T-helper 2 cell treated with Interferon-gamma antibody and Interleukin-4, amounts not matched to agents 5 μg/mL and 100 μg/mL, for 36 hours (primary cell): Measurements from ENCODE around the gene DEFB115.
"Not testable (repeated sequence)": the region's sequence is repeated elsewhere in the genome, so short reads cannot be mapped to it uniquely, and the experiment has no call there.

Source experiments
- DNase-seq: peaks from one replicate; pipeline ENCODE4 v3.0.0; 2021; ENCODE audit warnings: low spot score
- H3K27ac Mint-ChIP-seq: one replicate; pipeline ENCODE4 v1.8.0; 2021; ENCODE audit warnings: mild to moderate bottlenecking, mixed read lengths
- H3K27me3 Mint-ChIP-seq: one replicate; pipeline ENCODE4 v1.8.0; 2021; ENCODE audit warnings: low read depth, mixed read lengths
- H3K36me3 Mint-ChIP-seq: one replicate; pipeline ENCODE4 v1.8.0; 2021; ENCODE audit warnings: low read depth, mixed read lengths
- H3K4me1 Mint-ChIP-seq: one replicate; pipeline ENCODE4 v1.8.0; 2021; ENCODE audit warnings: low read depth, mixed read lengths
- H3K4me3 Mint-ChIP-seq: one replicate; pipeline ENCODE4 v1.8.0; 2022; ENCODE audit warnings: mild to moderate bottlenecking, moderate library complexity, mixed read lengths
- H3K9me3 Mint-ChIP-seq: one replicate; pipeline ENCODE4 v1.8.0; 2021; ENCODE audit warnings: mixed read lengths

Gene DEFB115, protein sequence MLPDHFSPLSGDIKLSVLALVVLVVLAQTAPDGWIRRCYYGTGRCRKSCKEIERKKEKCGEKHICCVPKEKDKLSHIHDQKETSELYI

DNA sequence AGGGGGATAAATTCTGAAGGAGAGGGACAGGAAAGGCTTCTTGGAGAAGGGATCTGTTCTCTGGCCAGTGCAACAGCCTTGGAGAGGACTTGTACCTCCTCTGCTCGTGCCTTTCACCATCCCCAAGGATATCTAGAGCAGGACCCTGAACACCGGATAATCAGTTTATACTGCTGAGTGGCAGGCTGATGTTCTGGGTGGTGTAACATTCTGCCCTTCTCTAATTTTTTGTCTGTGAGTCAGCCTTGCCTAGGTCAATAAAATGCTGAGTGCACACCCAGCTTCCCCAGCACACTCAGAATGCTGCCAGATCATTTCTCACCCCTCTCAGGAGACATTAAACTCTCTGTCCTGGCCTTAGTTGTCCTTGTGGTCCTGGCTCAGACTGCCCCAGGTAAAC, at the start of gene DEFB115:
TSS of gene DEFB115 (plus strand) at position 301 of the 400 bp plus-strand sequence. CDS start at position 301, 0 bp downstream.
- Mint-ChIP-seq H3K4me1 (no peaks in the 10 kb centered on the region), H3K9me3 (peaks cover 64% of the 10 kb centered on the region), H3K36me3 (no peaks in the 10 kb centered on the region), H3K27me3 (no peaks in the 10 kb centered on the region), H3K27ac (no peak within 1 kb of the TSS), H3K4me3 (no peak within 1 kb of the TSS)
- no peak for DNase-seq

DNA sequence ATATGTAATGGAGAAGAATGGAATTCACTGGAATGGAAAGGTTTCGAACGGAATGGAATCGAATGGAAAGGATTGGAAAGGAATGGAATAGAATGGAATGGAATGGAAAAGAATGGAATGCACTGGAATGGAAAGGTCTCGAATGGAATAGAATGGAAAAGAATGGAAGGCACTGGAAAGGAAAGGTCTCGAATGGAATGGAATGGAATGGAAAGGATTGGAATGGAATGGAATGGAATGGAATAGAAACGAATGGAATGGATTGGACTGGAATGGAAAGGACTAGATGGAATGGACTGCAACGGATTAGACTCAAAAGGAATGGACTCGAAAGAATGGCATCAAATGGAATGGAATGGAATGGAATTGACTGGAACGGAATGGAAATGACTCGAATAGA, 20.5 kb upstream of the DEFB115 start:
- no peak for DNase-seq
- H3K4me3 Mint-ChIP-seq = no peak overlapping the region
- H3K36me3 Mint-ChIP-seq = no peaks in the 10 kb centered on the region
- no peaks in the 10 kb centered on the region for H3K9me3 Mint-ChIP-seq
- H3K4me1 Mint-ChIP-seq = no peaks in the 10 kb centered on the region
- H3K27me3 Mint-ChIP-seq = no peaks in the 10 kb centered on the region
- H3K27ac Mint-ChIP-seq = no peak overlapping the region

DNA sequence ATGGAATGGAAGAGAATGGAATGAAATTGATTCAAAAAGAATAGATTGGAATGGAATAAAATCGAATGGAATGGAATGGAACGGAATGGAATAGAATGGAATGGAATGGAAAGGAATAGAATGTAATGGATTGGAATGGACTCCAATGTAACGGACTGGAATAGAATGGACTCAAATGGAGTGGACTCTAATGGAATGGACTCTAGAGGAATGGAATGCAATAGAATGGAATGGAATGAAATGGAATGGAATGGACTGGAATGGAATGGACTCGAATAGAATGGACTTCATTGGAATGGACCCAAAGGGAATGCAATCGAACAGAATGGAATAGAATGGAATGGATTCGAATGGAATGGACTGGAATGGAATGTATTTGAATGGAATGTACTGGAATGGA, 19.7 kb upstream of the DEFB115 start:
- H3K36me3 Mint-ChIP-seq = no peaks in the 10 kb centered on the region
- no peaks in the 10 kb centered on the region for H3K4me1 Mint-ChIP-seq
- H3K27me3 Mint-ChIP-seq = no peaks in the 10 kb centered on the region
- H3K27ac Mint-ChIP-seq = no peak overlapping the region
- no peak for DNase-seq
- H3K9me3 Mint-ChIP-seq = no peaks in the 10 kb centered on the region
- no peak overlapping the region for H3K4me3 Mint-ChIP-seq

DNA sequence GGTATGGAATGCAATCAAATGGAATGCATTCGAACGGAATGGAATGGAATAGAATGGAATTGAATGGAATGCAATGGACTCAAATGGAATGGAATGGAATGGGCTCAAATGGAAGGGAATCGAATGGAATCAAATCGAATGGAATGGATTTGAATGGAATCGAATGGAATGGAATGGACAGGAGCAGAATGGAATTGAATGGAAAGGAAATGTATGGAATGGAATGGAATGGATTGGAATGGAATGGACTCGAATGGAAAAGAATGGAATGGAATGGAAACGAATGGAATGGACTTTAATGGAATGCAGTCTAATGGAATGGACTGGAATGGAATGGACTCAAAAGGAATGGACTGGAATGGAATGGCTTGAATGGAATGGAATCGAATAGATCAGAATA, 18.3 kb upstream of the DEFB115 start:
- Mint-ChIP-seq H3K36me3 (no peaks in the 10 kb centered on the region), H3K27me3 (no peaks in the 10 kb centered on the region), H3K27ac (no peak overlapping the region), H3K9me3 (no peaks in the 10 kb centered on the region), H3K4me1 (no peaks in the 10 kb centered on the region), H3K4me3 (no peak overlapping the region)
- DNase-seq = no peak

DNA sequence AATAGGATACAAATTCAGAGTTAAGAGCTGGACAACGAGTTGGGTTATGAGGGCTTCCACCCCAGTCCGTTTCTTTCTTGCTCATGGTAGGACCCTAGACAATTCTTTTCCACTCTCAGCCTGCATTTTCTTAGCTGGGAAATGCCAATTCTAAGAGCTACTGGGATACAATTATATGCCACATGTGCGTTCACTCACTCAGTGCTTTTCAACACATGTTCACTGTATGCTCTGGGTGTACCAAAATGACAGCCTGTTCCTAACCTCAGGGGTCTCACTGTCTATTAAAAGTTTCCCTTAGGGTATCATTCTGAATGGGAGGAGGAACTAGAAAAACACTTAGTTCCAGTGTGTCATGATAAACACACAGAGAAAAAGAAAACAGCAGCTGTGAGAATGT, 505 bp upstream of the DEFB115 start:
- Mint-ChIP-seq H3K4me1 (no peaks in the 10 kb centered on the region), H3K9me3 (peaks cover 66% of the 10 kb centered on the region), H3K36me3 (no peaks in the 10 kb centered on the region), H3K27ac (no peak overlapping the region), H3K4me3 (no peak overlapping the region), H3K27me3 (no peaks in the 10 kb centered on the region)
- no peak for DNase-seq

DNA sequence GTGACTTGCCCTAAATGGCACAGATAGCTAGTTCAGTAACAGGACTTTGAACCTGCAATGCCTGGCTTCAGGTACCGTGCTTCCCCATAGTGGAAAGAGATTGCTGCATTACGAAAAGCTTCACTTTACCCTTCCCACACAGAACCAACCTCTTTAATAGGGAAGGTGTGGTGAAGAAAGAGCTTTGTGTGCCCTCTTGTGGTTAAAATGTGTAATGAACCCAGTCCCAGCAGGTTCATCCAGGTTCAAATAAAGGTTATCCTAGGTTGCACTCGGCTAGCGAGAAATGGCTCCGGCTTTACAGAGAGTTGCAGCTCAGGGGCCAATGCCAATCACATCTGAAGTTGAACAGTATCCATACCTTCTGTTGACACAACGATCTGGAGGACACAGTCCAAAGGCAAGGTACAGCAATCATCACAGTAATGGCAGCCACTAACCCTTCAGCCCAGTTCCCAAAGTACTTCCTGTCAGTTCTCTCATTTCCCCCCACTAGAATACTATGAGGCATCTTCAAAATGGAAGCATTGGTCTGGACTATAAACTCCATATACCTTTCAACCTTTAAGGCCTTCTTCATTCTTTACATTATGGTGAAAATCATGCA, 3.0 kb downstream of the DEFB115 start:
- Mint-ChIP-seq H3K27me3 (no peaks in the 10 kb centered on the region), H3K36me3 (no peaks in the 10 kb centered on the region), H3K27ac (no peak overlapping the region), H3K9me3 (peaks cover 59% of the 10 kb centered on the region), H3K4me3 (no peak overlapping the region), H3K4me1 (no peaks in the 10 kb centered on the region)
- DNase-seq = no peak

DNA sequence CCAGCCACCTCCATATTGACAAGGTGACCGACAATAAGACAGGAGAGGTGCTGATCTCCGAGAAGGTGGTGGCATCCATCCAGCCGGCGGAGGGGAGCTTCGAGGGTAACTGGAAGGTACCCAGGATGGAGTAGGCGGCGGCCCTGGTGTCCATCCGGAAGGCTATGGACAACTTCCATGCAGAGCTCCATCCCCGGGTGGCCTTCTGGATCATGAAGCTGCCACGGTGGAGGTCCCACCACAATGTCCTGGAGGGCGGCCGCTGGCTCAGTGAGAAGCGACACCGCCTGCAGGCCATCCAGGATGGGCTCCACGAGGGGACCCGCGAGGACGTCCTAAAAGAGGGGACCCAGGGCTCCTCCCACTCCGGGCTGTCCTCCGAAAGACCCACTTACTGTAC, 17.0 kb downstream of the DEFB115 start:
- H3K4me3 Mint-ChIP-seq = no peak overlapping the region
- no peaks in the 10 kb centered on the region for H3K4me1 Mint-ChIP-seq
- no peaks in the 10 kb centered on the region for H3K36me3 Mint-ChIP-seq
- peaks cover 70% of the 10 kb centered on the region for H3K9me3 Mint-ChIP-seq
- no peak overlapping the region for H3K27ac Mint-ChIP-seq
- DNase-seq = no peak
- H3K27me3 Mint-ChIP-seq = no peaks in the 10 kb centered on the region

DNA sequence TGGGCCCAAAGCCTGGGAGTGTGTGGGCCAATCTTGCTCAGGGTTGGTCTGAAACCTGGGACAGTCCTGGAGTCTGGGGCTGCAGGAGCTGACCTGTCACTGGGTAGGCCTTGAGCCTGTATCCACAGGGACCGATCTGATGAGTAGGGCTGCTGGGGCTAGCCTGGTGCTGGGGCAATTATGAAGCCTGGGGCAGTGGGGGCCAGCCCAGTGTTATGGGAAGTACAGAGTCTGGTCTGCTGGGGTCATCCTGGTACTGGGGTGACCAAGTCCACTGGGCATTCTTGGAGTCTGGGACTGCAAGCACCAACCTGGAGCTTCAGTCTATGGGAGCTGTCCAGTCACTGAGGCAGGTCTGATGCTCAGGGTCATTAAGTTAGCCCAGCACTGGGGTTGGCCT, 20.7 kb downstream of the DEFB115 start:
- DNase-seq = no peak
- Mint-ChIP-seq H3K4me1 (no peaks in the 10 kb centered on the region), H3K9me3 (peaks cover 73% of the 10 kb centered on the region), H3K27me3 (no peaks in the 10 kb centered on the region), H3K27ac (no peak overlapping the region), H3K36me3 (no peaks in the 10 kb centered on the region), H3K4me3 (no peak overlapping the region)

DNA sequence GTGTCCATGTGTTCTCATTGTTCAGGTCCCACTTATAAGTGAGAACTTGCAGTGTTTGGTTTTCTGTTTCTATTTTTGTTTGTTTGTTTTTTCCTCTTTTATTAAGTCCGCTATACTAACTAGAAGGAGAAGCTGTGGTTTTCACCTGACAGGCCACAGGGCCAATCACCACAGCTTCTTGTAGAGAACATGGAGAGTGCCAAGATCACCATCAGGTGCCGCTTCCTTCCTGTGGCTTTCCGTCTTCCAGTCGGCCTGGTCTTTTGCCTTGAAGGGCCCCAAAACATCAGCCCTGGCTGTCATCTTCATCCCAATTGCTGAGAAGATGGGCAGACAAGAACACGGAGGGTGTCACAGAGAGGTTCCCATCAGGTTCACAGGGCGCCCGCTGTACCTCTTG, 27.5 kb downstream of the DEFB115 start:
- peaks cover 81% of the 10 kb centered on the region for H3K9me3 Mint-ChIP-seq
- not testable (repeated sequence) for H3K36me3 Mint-ChIP-seq, H3K4me1 Mint-ChIP-seq, H3K27me3 Mint-ChIP-seq, H3K4me3 Mint-ChIP-seq, DNase-seq, H3K27ac Mint-ChIP-seq

DNA sequence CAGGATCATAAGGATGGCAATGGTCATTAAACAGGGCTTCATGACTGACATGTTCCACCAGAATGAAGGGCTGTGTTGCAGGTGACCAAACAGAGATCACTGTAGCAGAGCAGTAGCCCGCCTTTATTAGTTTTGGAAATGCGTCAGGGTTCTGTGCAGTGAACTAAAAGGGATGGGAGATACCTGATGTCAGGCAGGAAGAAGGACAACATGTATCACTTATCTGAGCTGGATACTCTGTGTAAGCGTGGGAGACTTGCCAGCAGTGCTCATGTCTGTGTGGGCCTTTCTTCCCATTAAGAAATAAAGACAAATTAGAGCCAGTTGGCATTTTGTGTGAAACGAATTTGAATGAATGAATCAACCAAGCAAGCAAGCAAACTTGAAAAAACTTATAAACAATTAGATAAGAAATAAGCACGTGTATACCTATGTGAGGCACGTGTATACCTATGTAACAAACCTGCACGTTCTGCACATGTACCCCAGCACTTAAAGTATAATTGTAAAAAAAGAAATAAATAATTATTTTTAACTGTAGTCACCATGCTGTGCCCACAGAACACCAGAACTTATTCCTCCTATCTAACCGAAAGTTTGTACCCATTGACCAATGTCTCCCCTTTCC, 51.2 kb downstream of the DEFB115 start, which contains the start of gene DEFB116:
TSS of gene DEFB116 (minus strand) at position 51 of the 628 bp plus-strand sequence. CDS start at position 51, 0 bp downstream.
- H3K27me3 Mint-ChIP-seq = no peaks in the 10 kb centered on the region
- H3K9me3 Mint-ChIP-seq = peaks cover 6% of the 10 kb centered on the region
- H3K36me3 Mint-ChIP-seq = no peaks in the 10 kb centered on the region
- H3K27ac Mint-ChIP-seq = no peak within 1 kb of the TSS
- DNase-seq = no peak
- H3K4me1 Mint-ChIP-seq = no peaks in the 10 kb centered on the region
- no peak within 1 kb of the TSS for H3K4me3 Mint-ChIP-seq
